DND-41 (cell line): ENCODE data around the gene LSM14A.

ENCODE experiments used
- EZH2 ChIP-seq: IDR thresholded peaks from 3 replicates; pipeline ENCODE4 v1.6.1; 2012; ENCODE audit warnings: borderline replicate concordance, low read depth, mild to moderate bottlenecking, moderate library complexity, low read length, inconsistent platforms; ENCODE audit not compliant: severe bottlenecking
- TF ChIP-seq, protein P1 (sequence below): IDR thresholded peaks from 2 replicates; pipeline ENCODE4 v1.5.1; 2012; ENCODE audit warnings: borderline replicate concordance, low read length, moderate library complexity, mild to moderate bottlenecking; ENCODE audit not compliant: poor library complexity, severe bottlenecking; ENCODE audit errors: extremely low read depth

DNA sequence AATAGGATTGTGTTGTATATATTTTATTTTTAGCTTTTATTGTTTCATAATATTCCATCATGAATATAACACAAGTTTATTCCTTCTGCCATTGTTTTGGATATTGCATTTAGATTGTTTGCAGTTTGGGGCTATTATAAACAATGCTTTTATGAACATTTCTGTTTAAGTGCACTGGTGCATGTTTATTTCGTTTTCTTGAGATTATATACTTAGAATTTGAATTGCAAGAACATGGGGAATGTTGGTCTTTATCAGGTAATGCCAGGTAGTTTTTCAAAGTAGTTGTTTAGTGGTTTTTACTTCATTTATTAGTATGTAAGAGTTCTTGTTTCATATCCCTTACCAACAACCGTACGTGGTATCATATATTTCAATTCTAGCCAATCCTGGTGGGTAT lies 4.3 kb downstream of the LSM14A start:
- TF ChIP-seq, protein P1, sequence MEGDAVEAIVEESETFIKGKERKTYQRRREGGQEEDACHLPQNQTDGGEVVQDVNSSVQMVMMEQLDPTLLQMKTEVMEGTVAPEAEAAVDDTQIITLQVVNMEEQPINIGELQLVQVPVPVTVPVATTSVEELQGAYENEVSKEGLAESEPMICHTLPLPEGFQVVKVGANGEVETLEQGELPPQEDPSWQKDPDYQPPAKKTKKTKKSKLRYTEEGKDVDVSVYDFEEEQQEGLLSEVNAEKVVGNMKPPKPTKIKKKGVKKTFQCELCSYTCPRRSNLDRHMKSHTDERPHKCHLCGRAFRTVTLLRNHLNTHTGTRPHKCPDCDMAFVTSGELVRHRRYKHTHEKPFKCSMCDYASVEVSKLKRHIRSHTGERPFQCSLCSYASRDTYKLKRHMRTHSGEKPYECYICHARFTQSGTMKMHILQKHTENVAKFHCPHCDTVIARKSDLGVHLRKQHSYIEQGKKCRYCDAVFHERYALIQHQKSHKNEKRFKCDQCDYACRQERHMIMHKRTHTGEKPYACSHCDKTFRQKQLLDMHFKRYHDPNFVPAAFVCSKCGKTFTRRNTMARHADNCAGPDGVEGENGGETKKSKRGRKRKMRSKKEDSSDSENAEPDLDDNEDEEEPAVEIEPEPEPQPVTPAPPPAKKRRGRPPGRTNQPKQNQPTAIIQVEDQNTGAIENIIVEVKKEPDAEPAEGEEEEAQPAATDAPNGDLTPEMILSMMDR = no peak
- no peak for TF ChIP-seq EZH2
